SJSA1 (cell line): ENCODE results near the gene LPAR6. TPM values are rescaled to one million over a fixed set of nuclear protein-coding genes. Genes with fewer than 3 reads are reported as not detected.
"Not testable (repeated sequence)": the region's sequence is repeated elsewhere in the genome, so short reads cannot be mapped to it uniquely, and the experiment has no call there.

Experiments used
- DNase-seq, 2 experiments: peaks; one replicate each; pipeline ENCODE4 v3.0.0-alpha.2; 2015 to 2020; ENCODE audit warnings: low spot score in 2 of 2, low read depth in 1 of 2
- H3K27ac ChIP-seq: fragments of 250-450 bp; sonication (Bioruptor Pico); 2 replicates; pipeline ENCODE4 v1.5.1; 2020; ENCODE audit warnings: mild to moderate bottlenecking, moderate library complexity
- H3K27me3 ChIP-seq: fragments of 250-450 bp; sonication (Bioruptor Pico); replicated peaks from 2 replicates; pipeline ENCODE4 v1.5.1; 2020; ENCODE audit warnings: mild to moderate bottlenecking, moderate library complexity
- H3K36me3 ChIP-seq: fragments of 250-450 bp; sonication (Bioruptor Pico); 2 replicates; pipeline ENCODE4 v1.5.1; 2020; ENCODE audit warnings: mild to moderate bottlenecking
- H3K4me1 ChIP-seq: fragments of 250-450 bp; sonication (Bioruptor Pico); replicated peaks from 2 replicates; pipeline ENCODE4 v1.6.1; 2021; ENCODE audit warnings: mild to moderate bottlenecking
- H3K4me3 ChIP-seq: fragments of 250-450 bp; sonication (Bioruptor Pico); 2 replicates; pipeline ENCODE4 v1.5.1; 2020; ENCODE audit warnings: mild to moderate bottlenecking
- H3K9me3 ChIP-seq: fragments of 250-450 bp; sonication (Bioruptor Pico); replicated peaks from 2 replicates; pipeline ENCODE4 v1.5.1; 2020; ENCODE audit warnings: mild to moderate bottlenecking
- total RNA-seq: library from RNA; depleted of rRNA; stranded (reverse); fragments of >200 nt; shearing (Covaris generic); gene quantifications from 2 replicates; pipeline ENCODE4 v1.2.3, GENCODE V29; 2014; rRNA removed

Gene LPAR6
- 4.6 and 6.8 TPM in 2 replicates for total RNA-seq

GRCh38 chr13:48412881-48413351 lies at the start of gene LPAR6:
LPAR6 (minus strand) TSS chr13:48413113; CDS start chr13:48412423, 690 bp downstream.
- peak in 1 of 2 experiments; percentile 56 for DNase-seq
- Histone ChIP-seq H3K27me3 (no peaks in the 10 kb centered on the region), H3K36me3 (peaks cover 24% of the 10 kb centered on the region), H3K4me1 (0 out of 2 replicates have a peak, but pooled peaks cover 3% of the 10 kb centered on the region), H3K27ac (peak within 1 kb of the TSS; percentile 75), H3K4me3 (peak within 1 kb of the TSS; percentile 40), H3K9me3 (no peaks in the 10 kb centered on the region)

DNA sequence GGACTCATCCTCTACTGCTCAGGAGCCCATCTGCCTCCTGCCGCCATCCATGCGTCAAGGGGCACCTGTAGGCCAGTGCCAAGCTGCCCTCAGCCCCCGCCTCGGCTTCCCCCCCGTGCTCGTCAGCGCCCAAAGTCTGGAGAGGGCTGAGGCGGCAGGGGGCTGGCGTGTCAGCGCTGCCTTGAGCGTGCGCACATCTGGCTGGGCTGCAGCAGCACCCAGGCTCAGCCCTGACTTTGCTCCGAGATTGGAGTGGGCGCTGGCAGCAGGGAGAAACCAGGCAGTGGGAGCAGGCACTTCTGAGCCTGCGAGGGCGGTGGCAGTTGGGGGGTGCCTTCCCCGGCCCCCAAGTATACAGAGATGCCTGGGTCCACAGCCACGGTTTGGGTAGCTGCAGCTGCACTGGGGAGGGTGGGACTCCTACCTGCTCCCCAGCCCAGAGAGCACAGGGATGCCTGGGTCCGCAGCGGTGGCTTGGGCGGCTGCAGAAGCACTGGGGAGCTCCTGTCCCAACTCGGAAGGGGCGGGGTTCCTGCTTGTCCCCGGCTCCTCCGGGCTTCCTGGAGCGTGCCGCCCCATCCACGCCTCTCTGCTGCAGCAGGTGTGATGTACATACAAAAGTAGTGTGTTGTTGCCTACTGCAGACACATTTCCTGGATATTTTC lies 44.8 kb upstream of the LPAR6 start:
- peaks cover 11% of the 10 kb centered on the region for H3K4me1 ChIP-seq
- H3K9me3 ChIP-seq = no peaks in the 10 kb centered on the region
- H3K27me3 ChIP-seq = no peaks in the 10 kb centered on the region
- H3K4me3 ChIP-seq = no peak overlapping the region
- H3K36me3 ChIP-seq = peaks cover 40% of the 10 kb centered on the region
- no peak overlapping the region for H3K27ac ChIP-seq
- no peak for DNase-seq

- H3K36me3 ChIP-seq = peaks cover 40% of the 10 kb centered on the region
- H3K27ac ChIP-seq = no peak overlapping the region
- no peaks in the 10 kb centered on the region for H3K27me3 ChIP-seq
- H3K4me3 ChIP-seq = no peak overlapping the region
- DNase-seq = no peak
- H3K4me1 ChIP-seq = peaks cover 11% of the 10 kb centered on the region
- H3K9me3 ChIP-seq = no peaks in the 10 kb centered on the region
Measured at GRCh38 chr13:48456546-48456945, 43.6 kb upstream of the LPAR6 start.

DNA sequence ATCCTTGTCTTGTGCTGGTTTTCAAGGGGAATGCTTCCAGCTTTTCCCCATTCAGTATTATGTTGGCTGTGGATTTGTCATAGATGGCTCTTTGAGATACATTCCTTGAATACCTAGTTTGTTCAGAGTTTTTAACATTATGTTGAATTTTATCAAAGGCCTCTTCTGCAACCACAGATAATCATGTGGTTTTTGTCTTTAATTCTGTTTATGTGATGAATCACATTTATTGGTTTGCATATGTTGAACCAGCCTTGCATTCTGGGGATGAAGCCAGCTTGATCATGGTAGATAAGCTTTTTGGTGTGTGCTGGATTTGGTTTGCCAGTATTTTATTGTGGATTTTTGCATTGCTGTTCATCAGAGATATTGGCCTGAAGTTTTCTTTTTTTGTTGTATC lies 38.3 kb upstream of the LPAR6 start:
- DNase-seq, H3K27ac ChIP-seq, H3K9me3 ChIP-seq, H3K27me3 ChIP-seq, H3K4me3 ChIP-seq: not testable (repeated sequence)
- peaks cover 35% of the 10 kb centered on the region for H3K4me1 ChIP-seq
- H3K36me3 ChIP-seq = peaks cover 30% of the 10 kb centered on the region

GRCh38 chr13:48449656-48450055 lies 36.7 kb upstream of the LPAR6 start:
- H3K27me3 ChIP-seq = no peaks in the 10 kb centered on the region

GRCh38 chr13:48448959-48449614 lies 36.2 kb upstream of the LPAR6 start:
- H3K36me3 ChIP-seq = peaks cover 13% of the 10 kb centered on the region
- H3K4me3 ChIP-seq = no peak overlapping the region
- H3K27me3 ChIP-seq = no peaks in the 10 kb centered on the region
- peak in 1 of 2 experiments; percentile 35 for DNase-seq
- H3K9me3 ChIP-seq = peaks cover 5% of the 10 kb centered on the region; the same call in 1 of the 2 replicates
- peak overlapping the region; percentile 58 for H3K27ac ChIP-seq
- peaks cover 35% of the 10 kb centered on the region for H3K4me1 ChIP-seq

More at GRCh38 chr13:48449656-48450055, 36.7 kb upstream of the LPAR6 start:
- H3K36me3 ChIP-seq = peaks cover 17% of the 10 kb centered on the region
- H3K4me3 ChIP-seq = no peak overlapping the region
- DNase-seq = peak in 1 of 2 experiments; percentile 12
- H3K9me3 ChIP-seq = peaks cover 5% of the 10 kb centered on the region; the same call in 1 of the 2 replicates
- peaks cover 37% of the 10 kb centered on the region for H3K4me1 ChIP-seq
- peak overlapping the region; percentile 58 for H3K27ac ChIP-seq

DNA sequence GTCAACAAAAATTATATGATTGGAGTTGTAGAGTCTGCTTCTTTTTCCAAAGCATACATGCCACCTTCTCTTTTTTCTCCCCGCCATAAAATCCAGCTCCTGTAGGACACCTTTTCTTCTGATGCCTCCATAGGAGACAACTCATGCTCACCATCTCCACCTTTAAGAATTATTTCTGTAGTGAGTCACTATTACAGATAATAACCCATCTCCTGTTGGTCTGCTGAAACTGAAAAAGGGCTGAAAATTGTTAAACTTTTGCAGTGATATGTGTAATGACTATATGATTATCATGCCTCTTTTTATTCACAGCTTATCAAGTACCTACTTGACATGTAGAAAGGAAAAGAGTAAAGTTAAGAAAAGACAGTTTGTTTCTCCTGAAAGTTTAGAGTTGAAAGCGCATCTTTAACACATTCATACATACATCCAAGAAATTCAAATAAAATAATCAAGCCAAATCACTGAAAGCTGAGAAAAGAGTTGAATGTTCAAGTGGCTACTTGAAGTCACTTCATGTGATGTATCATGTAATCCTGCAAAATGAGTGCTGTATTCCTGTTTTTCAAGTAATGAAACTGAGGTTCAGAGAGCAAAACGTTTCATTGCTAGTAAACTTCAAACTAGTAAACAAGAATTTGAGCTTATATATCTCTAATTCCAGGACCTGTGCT lies 35.5 kb upstream of the LPAR6 start:
- H3K9me3 ChIP-seq = peaks cover 5% of the 10 kb centered on the region; the same call in 1 of the 2 replicates
- H3K4me1 ChIP-seq = peaks cover 29% of the 10 kb centered on the region
- H3K27ac ChIP-seq = peak overlapping the region; percentile 58; the same call in 1 of the 2 replicates
- no peaks in the 10 kb centered on the region for H3K27me3 ChIP-seq
- no peak overlapping the region for H3K4me3 ChIP-seq
- peaks cover 9% of the 10 kb centered on the region for H3K36me3 ChIP-seq
- DNase-seq = no peak

DNA sequence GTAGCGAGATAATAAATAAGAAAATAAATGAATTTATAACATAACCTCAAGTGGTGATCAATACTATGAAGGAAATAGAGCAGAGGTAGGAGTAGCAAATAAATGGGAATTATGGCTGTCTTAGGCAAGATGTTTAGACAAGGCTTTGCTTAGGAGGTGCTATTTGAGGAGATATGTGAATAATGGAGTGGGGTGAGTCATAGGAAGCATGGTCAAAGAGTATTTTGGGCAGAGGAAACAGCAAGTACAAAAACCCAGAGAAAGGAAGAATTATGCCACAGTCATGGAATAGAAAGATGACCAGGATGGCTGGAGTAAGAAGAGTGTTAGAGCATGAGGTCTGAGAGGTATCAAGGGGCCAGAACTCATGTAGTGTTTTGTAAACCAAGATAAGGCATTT lies 33.6 kb upstream of the LPAR6 start:
- DNase-seq = peak in 1 of 2 experiments; percentile 35
- peaks cover 5% of the 10 kb centered on the region; the same call in 1 of the 2 replicates for H3K9me3 ChIP-seq
- H3K4me3 ChIP-seq = no peak overlapping the region
- H3K27me3 ChIP-seq = no peaks in the 10 kb centered on the region
- H3K27ac ChIP-seq = no peak overlapping the region
- H3K36me3 ChIP-seq = 0 out of 2 replicates have a peak, but pooled peaks cover 2% of the 10 kb centered on the region
- H3K4me1 ChIP-seq = peaks cover 26% of the 10 kb centered on the region

DNA sequence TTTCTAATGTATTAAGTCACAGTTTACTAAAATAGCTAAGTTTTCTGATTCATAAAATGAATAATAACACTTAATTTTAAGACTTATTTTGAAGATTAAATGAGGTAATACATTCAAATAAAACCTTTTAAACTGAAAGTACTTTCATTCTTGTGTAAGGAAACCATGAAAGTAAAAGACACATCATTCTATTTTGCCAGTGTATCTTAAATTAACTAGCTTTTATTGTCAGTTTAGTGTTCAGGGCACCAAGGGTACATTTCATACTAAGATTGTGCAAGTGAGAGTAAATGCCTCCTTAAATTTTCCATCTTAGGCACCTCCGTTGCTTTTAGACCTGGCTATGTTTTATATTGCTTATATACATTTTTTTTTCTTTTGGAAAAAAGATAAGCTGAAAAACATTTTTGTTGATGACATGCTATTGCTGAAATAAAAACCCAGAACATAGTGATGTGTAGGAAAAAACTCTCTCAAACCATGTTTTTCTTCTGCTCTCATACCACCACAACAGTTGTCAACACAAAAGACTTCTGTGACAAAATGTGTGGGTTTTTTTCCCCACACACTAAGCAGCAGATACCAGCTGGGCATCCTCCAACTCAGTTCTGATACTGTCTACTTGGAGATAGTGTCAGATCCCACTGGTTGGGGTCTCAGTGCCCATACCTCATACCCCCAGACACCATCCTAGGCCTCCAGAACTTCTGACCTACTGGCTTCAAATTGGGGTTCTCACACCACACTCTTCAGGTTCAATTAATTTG lies 30.7 kb upstream of the LPAR6 start:
- no peaks in the 10 kb centered on the region for H3K9me3 ChIP-seq
- H3K4me1 ChIP-seq = peaks cover 15% of the 10 kb centered on the region
- DNase-seq = no peak
- no peaks in the 10 kb centered on the region for H3K27me3 ChIP-seq
- H3K36me3 ChIP-seq = 0 out of 2 replicates have a peak, but pooled peaks cover 2% of the 10 kb centered on the region
- H3K4me3 ChIP-seq = no peak overlapping the region
- no peak overlapping the region for H3K27ac ChIP-seq

DNA sequence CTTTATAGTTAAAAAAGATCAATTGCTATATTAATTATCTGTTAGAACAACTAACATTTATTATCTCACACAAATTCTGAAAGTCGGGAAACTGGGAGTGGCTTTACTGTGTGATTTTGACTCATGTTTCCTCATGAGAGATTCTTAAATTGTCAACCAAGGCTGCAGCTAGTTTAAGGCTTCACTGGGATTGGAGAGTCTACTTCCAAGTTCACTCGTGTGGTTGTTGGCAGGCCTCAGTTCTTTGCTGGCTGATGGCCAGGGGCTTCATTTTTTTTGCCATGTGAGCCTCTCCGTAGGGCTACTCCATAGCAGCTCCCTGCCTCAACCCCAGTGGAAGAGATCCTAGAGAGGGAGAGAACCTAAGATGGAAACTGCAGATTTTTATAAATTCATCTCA lies 24.5 kb upstream of the LPAR6 start:
- no peak overlapping the region for H3K4me3 ChIP-seq
- H3K27me3 ChIP-seq = no peaks in the 10 kb centered on the region
- H3K36me3 ChIP-seq = no peaks in the 10 kb centered on the region
- H3K27ac ChIP-seq = no peak overlapping the region
- peaks cover 2% of the 10 kb centered on the region for H3K4me1 ChIP-seq
- H3K9me3 ChIP-seq = no peaks in the 10 kb centered on the region
- DNase-seq = no peak

DNA sequence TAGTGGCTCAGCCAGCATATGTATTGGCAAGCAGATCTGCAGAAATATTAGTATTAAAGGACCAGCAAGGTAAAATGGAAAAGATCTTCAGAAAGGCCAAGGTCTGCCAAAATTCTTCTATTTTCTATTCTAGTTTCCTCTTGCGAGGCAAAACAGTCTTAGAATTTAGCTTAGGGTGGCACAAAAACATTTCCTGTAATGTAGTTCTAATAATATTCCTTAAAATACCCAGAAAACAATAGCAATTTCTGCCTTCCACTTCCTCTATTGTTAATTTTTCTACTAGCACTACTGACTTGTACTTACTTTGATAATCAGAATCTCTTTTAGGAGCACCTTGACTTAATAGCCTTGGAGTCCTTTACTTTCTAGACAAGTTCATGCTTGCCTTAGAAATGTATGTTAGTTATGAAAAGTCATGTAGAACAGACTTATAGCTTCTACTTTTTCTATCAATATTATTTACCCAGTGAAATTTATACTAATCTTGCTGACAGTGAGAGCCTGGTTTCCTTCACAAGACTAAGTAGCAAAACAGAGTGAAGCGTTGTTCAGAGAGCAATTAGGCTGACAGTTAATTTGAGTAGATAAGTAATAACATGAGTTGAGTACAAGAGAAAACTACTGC lies 23.9 kb upstream of the LPAR6 start:
- peaks cover 8% of the 10 kb centered on the region for H3K4me1 ChIP-seq
- no peaks in the 10 kb centered on the region for H3K9me3 ChIP-seq
- no peak for DNase-seq
- no peaks in the 10 kb centered on the region for H3K27me3 ChIP-seq
- H3K4me3 ChIP-seq = no peak overlapping the region
- no peaks in the 10 kb centered on the region for H3K36me3 ChIP-seq
- no peak overlapping the region for H3K27ac ChIP-seq

- no peak for DNase-seq
- Histone ChIP-seq H3K9me3 (no peaks in the 10 kb centered on the region), H3K36me3 (no peaks in the 10 kb centered on the region), H3K4me1 (peaks cover 14% of the 10 kb centered on the region), H3K4me3 (no peak overlapping the region), H3K27ac (no peak overlapping the region), H3K27me3 (no peaks in the 10 kb centered on the region)
Measured at GRCh38 chr13:48434200-48434599, 21.3 kb upstream of the LPAR6 start.
